HG03354 (cell line): Measurements from ENCODE around the gene SREBF2.
"Not testable (repeated sequence)": the region's sequence is repeated elsewhere in the genome, so short reads cannot be mapped to it uniquely, and the experiment has no call there.

Experiments
- ATAC-seq: cut with Tn5 transposase; IDR thresholded peaks from one replicate; pipeline ENCODE4 v1.9.1; 2021; ENCODE audit warnings: mild to moderate bottlenecking; ENCODE audit not compliant: unreplicated experiment, poor library complexity, severe bottlenecking

Gene SREBF2

DNA sequence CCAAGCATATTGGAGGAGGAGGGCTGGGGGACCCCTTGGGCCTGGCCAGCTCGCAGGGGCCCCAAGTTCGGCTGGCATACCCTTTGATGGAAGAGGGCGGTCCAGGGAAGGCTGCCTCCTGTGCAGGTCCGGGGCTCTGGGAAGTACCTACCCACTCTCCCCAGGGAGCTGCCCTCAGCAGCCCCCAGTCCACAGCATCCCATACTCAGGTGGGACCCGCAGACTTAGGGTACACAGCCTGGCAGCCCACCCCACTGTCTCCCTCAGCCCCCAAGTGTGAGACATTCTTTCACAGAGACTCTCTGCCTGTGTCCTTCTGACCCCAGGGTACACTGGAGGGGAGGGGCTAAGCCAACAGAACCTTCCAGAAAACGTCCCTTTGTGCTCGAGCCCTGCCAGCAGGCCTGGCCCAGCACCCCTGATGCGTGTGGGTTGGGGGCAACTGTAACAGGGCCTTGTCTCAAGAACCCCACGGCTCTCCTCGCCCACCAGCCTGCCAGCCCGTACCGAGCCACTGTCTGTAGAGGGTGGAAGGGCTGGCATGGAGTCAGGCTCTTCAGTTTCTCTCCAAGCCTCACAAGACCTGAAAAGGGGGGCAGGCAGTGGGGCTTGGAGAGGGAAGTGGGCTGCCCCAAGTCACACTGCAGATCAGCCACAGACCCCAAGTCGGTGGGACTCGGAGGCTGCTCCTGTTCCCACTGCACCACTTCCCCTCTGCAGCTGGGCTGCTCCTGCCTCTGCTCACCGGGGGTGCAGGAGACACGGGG is 100.7 kb downstream of the SREBF2 start:
- no peak for ATAC-seq

DNA sequence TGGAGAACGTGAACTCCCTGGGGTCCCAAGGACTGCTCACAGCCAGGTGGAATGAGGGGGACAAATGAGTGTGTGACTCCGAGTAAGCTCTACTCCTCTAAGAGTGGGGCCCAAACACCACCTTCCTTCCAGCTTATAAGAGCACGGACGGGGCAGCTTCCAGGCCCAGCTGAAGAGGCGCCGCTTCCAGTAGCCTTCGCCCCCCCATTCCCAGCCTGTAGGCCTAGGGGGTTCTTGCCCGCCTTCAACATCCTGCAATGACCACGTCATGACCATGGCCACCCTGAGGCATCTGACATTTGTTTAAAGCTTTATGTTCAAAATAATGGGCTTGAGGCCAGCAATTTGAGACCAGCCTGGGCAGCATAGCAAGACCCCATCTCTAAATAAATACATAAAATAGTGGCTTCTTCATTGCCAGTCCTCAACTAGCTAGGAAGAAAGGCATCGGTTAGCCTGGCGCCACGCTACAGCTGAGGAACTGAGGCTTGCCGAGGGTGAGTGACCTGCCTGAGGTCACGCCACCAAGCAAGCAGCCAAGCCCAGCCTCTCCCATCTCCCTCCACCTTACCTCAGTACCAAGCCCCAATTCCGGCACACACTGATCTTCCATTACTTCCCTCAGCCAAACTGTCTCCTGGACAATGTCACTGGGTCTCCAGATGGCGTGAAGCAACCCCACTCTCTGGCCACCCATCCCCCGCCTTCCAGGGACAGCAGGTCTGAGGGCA is 101.5 kb downstream of the SREBF2 start:
- ATAC-seq: no peak

DNA sequence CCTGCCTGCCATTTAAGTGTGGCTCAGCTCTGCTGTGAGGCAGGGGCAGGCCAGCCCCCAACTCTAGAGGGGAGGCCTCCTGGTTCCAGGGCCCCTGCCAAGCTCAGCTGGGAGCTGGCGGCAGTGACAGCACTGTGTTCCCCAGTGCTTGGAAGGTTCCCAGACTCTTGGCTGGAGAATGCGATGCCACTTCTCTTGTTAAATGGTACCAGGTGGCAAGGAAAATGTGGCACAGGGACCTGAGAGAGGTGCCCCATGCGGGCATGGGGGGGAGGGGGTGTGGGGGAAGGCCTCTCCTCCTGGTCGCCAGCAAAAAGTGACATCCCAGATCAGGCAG is 102.1 kb downstream of the SREBF2 start:
- ATAC-seq: no peak

DNA sequence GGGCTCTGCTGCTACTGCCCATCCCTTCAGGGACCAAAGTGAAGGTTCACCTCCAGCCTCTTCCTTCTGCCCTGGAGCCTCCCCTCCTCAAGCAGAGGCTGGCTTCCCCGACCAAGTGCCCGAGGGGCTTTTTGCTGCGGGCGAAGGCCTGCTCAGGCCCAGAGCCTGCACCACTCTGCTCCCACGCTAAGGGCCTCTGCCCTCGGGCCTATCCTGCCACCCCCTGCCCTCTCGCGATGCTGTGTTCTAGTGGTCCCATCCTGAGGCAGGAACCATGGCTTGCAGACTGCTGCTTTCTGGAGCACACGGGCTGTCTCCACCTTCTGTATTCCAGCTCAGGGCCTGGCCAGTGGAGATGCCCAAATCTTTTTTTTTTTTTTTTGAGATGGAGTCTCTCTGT is 102.6 kb downstream of the SREBF2 start:
- ATAC-seq: no peak

DNA sequence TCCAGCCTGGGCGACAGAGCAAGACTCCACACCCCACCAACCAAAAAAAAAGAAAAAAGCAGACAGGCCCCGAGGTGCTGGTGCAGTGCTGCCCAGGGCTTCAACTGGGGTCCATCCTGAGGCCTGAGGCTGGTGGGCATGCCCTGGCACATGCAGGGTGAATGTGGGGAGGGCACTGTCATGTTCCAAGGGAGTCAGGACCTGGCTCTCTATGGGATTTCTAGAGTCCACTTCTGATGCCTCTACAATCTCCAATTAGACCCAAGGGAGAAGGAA is 103.9 kb downstream of the SREBF2 start:
- ATAC-seq: no peak

DNA sequence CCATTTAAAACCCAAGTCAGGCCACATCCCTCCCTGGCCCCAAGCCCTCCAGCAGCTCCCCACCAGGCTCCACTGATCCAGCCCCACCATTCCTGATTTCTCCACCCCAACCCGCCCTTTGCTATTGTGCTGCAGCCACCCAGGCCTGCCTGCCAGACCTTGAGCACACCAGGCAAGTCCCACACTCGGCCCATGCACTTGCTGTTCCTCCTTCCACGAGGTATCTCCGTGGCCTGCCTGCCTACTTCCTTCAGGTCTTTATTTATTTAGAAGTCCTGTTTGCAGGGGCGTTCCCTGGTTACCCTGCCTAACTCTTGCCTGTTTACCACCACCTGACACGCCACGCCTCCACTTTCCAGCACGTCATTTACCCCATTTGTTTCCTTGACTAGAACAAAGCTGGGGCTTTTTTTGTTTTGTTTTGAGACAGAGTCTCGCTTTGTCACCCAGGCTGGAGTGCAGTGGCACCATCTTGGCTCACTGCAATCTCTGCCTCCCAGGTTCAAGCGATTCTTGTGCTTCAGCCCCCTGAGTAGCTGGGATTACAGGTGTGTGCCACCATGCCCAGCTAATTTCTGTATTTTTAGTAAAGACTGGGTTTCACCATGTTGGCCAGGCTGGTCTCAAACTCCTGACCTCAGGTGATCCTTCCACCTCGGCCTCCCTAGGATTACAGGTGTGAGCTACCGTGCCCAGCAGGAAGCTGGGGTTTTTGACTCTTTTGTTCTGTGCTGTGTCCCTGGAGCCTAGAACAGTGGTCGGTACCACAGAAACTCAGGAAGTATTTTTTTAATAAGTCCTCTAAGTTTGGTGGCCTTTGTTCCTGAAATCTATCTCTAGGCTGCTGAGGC is 107.3 kb downstream of the SREBF2 start:
- ATAC-seq: peak; percentile 57

DNA sequence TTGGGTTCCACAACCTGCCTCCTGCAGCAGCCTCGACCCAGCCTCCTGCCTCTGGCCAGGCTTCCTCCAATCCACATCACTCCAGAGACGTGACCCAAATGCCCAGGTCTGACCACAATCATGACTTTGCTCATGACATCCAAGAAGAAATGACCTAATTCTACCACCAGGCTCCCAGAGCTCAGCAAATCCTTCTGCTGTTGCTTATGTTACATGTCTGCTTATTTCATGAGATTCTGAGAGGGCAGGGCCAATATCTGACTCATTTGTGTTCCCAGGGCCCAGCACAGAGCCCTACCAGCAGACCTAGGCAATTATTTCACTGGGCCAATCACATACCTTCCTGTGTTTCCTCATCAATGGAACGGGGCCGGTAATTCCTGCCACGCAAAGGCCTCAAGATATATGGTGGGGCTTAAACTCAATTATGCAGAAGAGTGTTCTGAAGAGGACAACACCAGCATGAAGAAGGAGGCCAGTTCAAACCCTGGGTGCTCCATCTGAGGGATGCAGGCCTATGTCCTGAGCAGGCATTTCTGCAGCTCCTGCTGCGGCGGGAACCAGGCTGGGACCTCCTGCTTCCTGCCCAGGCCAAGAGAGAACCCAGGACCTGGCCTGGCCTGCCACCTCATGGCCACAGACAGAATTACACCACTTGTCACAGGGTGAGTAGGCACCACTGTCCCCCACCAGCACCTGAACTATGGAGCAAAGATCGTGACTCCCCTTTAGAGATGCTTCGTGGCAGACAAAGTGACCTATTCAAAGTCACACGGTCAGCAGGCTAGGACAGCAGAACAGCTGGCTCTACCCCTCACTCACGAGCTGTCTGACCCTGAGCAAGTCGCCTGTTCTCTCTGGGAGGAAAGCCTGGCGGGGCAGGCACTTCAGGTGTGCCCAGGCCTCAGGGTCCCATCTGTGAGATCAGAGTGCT is 108.2 kb downstream of the SREBF2 start:
- ATAC-seq: peak; percentile 38

DNA sequence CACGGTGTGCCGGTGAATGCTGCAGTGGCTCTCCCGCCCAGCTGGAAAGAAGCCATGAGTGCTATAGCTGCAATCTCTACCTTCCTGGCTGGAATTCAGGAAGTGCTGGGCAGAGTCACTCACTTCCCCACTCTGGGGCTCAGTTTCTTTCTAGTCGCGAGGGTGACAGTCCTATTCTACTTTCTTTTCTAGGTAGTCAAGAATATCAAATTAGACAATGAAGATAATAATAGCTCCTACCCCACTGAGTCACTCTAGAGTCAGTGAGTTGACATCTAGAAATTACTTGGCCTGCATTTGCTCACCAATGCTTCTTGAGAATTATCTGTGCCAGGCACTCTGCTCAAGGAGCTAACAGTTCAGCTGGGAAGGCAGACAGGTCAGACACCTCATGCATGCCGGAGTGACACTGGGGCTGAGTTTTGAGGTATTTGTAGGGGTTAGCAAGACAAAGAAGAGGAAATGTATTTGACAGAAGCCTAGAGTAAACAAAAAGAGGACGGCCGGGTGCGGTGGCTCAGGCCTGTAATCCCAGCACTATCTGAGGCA is 110.8 kb downstream of the SREBF2 start:
- ATAC-seq: no peak

DNA sequence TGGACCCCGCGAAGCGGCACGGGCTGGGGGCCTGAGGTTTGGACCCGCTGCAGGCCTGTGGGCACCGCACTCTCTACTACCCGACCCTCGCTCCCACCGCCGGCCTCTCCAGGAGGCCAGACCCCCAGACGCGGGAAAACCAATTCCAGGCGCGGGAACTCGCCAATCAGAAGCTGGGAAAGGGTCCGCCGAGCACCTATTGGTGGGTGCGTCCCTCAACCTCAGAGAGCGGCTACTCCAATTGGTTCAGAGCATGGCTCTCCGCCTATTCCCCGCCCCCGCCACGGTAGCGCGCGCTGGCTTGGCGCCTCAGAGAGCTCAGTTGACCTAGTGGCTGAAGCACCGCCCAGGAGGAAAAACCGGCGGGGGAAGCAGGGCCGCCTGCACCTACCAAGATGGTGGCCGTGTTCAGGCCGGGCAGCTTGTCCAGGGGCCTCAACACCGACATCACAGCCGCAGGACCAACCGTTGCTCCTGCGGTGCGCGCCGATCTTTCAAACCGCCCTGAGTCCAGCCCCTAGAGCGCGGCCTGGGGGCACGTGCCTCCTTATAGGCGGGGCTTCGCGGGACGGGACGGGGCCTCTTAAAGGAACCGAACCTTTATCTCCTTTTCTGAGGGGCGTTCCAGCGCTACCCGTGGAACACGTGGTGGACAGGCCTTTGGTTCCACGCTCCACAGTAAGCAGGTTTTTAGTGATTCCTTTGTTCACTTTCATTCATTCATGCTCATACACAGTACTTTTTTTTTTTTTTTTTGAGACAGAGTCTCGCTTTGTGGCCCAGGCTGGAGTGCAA is 113.9 kb downstream of the SREBF2 start, which contains the start of gene CENPM:
Gene CENPM, minus strand, starts transcription at position 524 of the 795 bp plus-strand sequence. Its CDS starts 76 bp downstream, at position 448.
- peak; percentile 81 for ATAC-seq

DNA sequence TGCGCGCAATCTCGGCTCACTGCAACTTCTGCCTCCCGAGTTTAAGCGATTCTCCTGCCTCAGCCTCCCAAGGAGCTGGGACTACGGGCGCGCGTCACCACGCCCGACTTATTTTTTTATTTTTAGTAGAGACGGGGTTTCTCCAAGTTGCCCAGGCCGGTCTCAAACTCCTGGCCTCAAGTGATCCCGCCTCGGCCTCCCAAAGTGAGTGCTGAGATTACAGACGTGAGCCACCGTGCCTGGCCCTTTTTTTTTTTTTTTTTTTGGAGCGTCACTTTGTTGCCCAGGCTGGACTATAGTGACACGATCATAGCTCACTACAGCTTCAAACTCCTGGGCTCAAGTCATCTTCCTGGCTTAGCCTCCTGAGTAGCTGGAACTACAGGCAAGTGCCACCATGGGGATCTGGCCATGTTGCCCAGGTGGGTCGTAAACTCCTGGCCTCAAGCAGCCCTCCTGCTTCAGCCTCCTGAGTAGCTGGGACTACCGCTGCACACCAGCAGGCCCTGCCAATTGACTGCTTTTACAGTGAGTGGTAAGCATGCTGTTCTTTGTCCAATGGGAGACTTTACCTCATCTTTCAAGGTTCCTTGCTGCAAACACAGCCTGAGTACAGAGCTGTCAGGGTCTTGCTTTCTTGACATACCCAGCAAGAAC is 114.6 kb downstream of the SREBF2 start:
- no peak for ATAC-seq

DNA sequence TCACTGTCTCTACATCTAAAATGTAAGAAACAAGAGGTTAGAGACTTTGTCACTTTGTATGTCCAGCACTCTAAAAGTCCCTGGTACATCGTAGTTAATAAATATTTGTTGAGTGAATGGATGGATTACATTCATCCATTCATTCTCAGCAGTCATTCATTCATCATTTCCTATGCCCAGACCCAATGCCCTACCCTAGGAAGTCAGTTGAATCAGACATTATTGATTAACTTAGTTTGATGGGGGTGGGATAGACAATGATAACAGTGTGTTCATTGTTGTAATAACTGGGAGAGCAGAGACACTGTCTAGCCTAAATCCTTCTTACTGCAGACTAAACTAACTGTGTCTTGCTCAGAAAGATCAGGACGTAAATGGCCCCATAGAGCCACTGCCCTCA is 115.2 kb downstream of the SREBF2 start:
- ATAC-seq: no peak

DNA sequence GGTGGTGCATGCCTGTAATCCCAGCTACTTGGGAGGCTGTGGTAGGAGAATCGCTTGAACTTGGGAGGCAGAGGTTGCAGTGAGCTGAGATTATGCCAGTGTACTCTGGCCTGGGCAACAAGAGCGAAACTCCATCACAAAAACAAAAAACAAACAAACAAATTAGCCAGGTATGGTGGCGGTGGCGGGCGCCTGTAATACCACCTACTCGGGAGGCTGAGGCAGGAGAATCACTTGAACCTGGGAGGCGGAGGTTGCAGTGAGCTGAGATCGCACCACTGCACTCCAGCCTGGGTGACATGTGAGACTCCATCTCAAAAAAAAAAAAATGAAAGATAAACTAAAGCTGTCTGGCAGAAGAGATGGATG is 116.0 kb downstream of the SREBF2 start:
- not testable (repeated sequence) for ATAC-seq

DNA sequence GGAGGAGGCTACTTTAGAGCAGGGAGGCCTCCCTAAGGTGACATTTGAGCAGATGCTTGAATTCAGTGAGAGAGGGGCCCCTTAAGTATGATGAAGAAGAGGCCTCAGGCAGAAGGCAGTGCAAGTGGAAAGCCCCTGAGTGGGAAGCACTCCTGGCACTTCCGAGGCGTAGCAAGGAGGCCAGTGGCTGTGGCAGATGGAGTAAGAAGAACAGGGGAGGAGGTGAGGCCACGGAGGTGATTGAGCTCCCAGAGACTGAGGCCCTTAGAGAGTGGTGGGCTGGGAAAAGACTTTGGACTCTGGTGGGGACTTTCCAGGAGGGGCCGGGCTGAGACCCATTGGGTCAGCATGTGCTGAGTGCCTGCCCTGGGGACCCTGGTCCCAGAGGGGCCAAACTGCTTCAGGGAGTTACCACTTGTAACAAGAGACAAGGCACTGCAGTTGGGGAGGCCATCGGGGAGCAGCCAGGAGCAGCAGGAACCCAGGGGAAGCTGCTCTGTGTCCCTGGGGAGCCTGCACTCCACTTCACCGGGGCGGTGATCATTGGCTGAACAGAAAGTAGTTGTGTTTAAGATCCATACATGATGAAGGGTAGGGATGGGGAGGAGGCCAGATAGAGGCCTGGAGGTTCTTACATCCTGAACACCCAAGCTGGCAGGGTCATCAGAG is 116.5 kb downstream of the SREBF2 start:
- no peak for ATAC-seq

DNA sequence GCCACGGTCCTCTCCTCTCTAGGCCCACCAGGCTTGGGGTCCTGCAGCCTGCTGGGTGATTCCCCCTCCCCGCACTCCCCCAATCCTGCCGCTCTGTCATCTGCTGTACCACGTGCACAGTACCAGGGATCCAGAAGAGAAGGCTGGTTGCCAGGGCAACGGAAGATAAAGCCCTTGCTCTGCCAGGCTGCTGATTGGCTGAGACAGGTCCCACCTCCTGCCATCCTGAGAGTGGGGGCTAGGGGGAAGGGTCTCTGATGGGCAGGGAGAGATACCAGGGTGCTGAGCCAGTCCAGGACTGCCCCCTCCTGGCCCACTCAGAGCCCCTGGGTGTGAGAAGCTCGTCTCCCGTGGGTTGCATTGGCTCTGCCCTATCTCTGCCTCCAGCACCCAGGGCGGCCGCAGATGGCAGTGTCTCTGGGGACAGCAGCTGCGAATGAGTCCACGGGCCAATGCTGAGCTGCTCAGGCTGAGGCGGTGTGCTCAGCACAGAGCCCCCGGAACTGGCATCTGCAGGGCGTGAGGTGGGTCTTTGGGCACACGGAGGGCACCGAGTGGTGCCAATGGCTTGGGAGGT is 119.1 kb downstream of the SREBF2 start, which contains the start of gene SMIM45:
Gene SMIM45, plus strand, starts transcription at position 253 of the 577 bp plus-strand sequence.
- ATAC-seq: no peak

DNA sequence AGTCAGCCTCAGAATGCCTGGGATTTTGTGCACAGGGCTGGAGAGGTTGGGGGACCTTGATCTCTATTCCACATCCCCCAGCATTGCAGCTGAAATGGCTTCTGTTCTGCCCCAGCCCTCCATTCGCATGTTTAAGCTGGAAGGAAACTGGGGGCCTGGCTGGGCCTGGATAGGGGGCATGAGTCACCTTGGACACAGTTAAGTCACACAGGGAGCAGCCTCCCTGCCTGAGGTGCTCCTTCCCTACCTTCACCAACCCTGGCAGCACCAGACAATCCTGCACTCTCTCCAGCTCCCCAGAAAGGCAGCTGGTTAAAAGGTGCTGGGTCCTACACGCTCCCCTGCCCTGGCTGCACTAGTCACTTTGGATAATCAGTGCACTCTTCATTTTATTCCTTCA is 119.8 kb downstream of the SREBF2 start:
- ATAC-seq: no peak
